GM23338 (cell line): ENCODE measurements around the gene GRHL3. TPM values are rescaled to one million over a fixed set of nuclear protein-coding genes. Genes with fewer than 3 reads are reported as not detected.

Source experiments
- ATAC-seq: fragments of 200-7000 bp; cut with Tn5 transposase; 3 replicates; pipeline ENCODE4 v1.9.1; 2020
- DNase-seq: peaks from one replicate; pipeline ENCODE4 v3.0.0-alpha.2; 2015; ENCODE audit warnings: low spot score
- H2AFZ ChIP-seq: fragments of 200-600 bp; sonication (generic); 2 replicates; pipeline ENCODE4 v1.8.0; 2016; ENCODE audit warnings: antibody characterized with exemption, mild to moderate bottlenecking, moderate library complexity
- H3F3A ChIP-seq: fragments of 200-600 bp; sonication (generic); replicated peaks from 2 replicates; pipeline ENCODE4 v1.8.0; 2017; ENCODE audit warnings: antibody characterized with exemption, mixed run types, low read depth
- H3K27ac ChIP-seq: fragments of 200-600 bp; sonication (generic); 2 replicates; pipeline ENCODE4 v1.6.1; 2016; ENCODE audit warnings: low read depth
- H3K27me3 ChIP-seq: fragments of 200-600 bp; sonication (generic); 2 replicates; pipeline ENCODE4 v1.8.0; 2016; ENCODE audit warnings: mild to moderate bottlenecking, mixed run types, moderate library complexity; ENCODE audit not compliant: insufficient read depth
- H3K36me3 ChIP-seq: fragments of 200-600 bp; sonication (generic); 2 replicates; pipeline ENCODE4 v1.8.0; 2016; ENCODE audit warnings: mild to moderate bottlenecking; ENCODE audit not compliant: insufficient read depth
- H3K4me1 ChIP-seq: fragments of 200-600 bp; sonication (generic); 2 replicates; pipeline ENCODE4 v1.8.0; 2016; ENCODE audit warnings: mild to moderate bottlenecking, moderate library complexity; ENCODE audit not compliant: insufficient read depth
- H3K4me2 ChIP-seq: fragments of 200-600 bp; sonication (generic); 2 replicates; pipeline ENCODE4 v1.7.1; 2017; ENCODE audit warnings: mixed run types
- H3K4me3 ChIP-seq: fragments of 200-600 bp; sonication (generic); 2 replicates; pipeline ENCODE4 v1.6.1; 2016; ENCODE audit warnings: mixed run types
- H3K79me2 ChIP-seq: fragments of 200-600 bp; sonication (generic); replicated peaks from 2 replicates; pipeline ENCODE4 v1.8.0; 2017; ENCODE audit warnings: mild to moderate bottlenecking; ENCODE audit not compliant: insufficient read depth
- H3K9me2 ChIP-seq: fragments of 200-600 bp; sonication (generic); 2 replicates; pipeline ENCODE4 v1.8.0; 2017; ENCODE audit not compliant: insufficient read depth
- H4K20me1 ChIP-seq: fragments of 200-600 bp; sonication (generic); replicated peaks from 2 replicates; pipeline ENCODE4 v1.8.0; 2017; ENCODE audit warnings: mild to moderate bottlenecking; ENCODE audit not compliant: insufficient read depth
- H3K27ac Mint-ChIP-seq: 2 replicates; pipeline ENCODE4 v1.8.0; 2020; ENCODE audit warnings: inconsistent platforms, mild to moderate bottlenecking, moderate library complexity, mixed read lengths
- H3K27me3 Mint-ChIP-seq: 3 replicates; pipeline ENCODE4 v1.8.0; 2022; ENCODE audit warnings: low read depth, mild to moderate bottlenecking, moderate library complexity, mixed read lengths, inconsistent platforms; ENCODE audit not compliant: insufficient read depth, poor library complexity
- H3K36me3 Mint-ChIP-seq: 3 replicates; pipeline ENCODE4 v1.8.0; 2021; ENCODE audit warnings: low read depth, mild to moderate bottlenecking, inconsistent platforms, moderate library complexity, mixed read lengths
- H3K4me1 Mint-ChIP-seq: 3 replicates; pipeline ENCODE4 v1.8.0; 2020; ENCODE audit warnings: mild to moderate bottlenecking, inconsistent platforms, mixed read lengths
- H3K4me3 Mint-ChIP-seq: 3 replicates; pipeline ENCODE4 v1.8.0; 2021; ENCODE audit warnings: moderate library complexity, mild to moderate bottlenecking, inconsistent platforms, mixed read lengths
- H3K9me3 Mint-ChIP-seq: 3 replicates; pipeline ENCODE4 v1.8.0; 2020; ENCODE audit warnings: moderate library complexity, mild to moderate bottlenecking, inconsistent platforms, mixed read lengths
- CTCF ChIP-seq, 2 experiments: fragments of 200-600 bp in 1 of 2; sonication (generic) in 1 of 2; conservative IDR thresholded peaks; 2 replicates each; pipeline versions ENCODE4 v1.5.1 to v1.6.1; 2016 to 2017; ENCODE audit warnings: antibody characterized with exemption in 2 of 2, low read depth in 2 of 2, mild to moderate bottlenecking in 2 of 2, moderate library complexity in 1 of 2
- EZH2phosphoT487 ChIP-seq: fragments of 200-600 bp; sonication (generic); IDR thresholded peaks from one replicate; pipeline ENCODE4 v1.8.1; 2018; ENCODE audit warnings: antibody characterized with exemption; ENCODE audit not compliant: unreplicated experiment
- ZNF331 ChIP-seq: fragments of 250-450 bp; sonication (Bioruptor Pico); IDR thresholded peaks from 2 replicates; pipeline ENCODE4 v1.5.0; 2020; ENCODE audit warnings: low read depth, mild to moderate bottlenecking, moderate library complexity
- ZNF462 ChIP-seq: fragments of 250-450 bp; sonication (Bioruptor Pico); IDR thresholded peaks from 2 replicates; pipeline ENCODE4 v1.5.0; 2020; ENCODE audit warnings: mild to moderate bottlenecking, moderate library complexity
- polyA plus RNA-seq: library from polyadenylated mRNA; unstranded; fragments of >200 nt; fragmentation: Nextera tagmentation; extraction: Ambion mirVana; gene quantifications from 2 replicates; pipeline ENCODE4 v1.2.1, GENCODE V29; 2016
- total RNA-seq: library from RNA; depleted of rRNA; stranded (reverse); fragments of >200 nt; shearing (Covaris generic); gene quantifications from 2 replicates; pipeline ENCODE4 v1.2.3, GENCODE V29; 2014
- TF ChIP-seq, protein P1 (sequence below): IDR thresholded peaks from 2 replicates; pipeline ENCODE4 v1.6.1; 2016; ENCODE audit warnings: antibody characterized with exemption

The GRHL3 gene
- total and polyA plus RNA-seq, 2 experiments from 2014 or later: 0.78 to 1.1 TPM

GRCh38 chr1:24282491-24282890 is 36.7 kb upstream of the GRHL3 start:
- no peak overlapping the region for H3K27ac Mint-ChIP-seq
- no peak for ATAC-seq
- H3K9me3 Mint-ChIP-seq: no peaks in the 10 kb centered on the region
- Histone ChIP-seq H3K79me2 (no peaks in the 10 kb centered on the region), H2AFZ (no peak overlapping the region), H3K4me1 (peaks cover 14% of the 10 kb centered on the region), H3F3A (peaks cover 2% of the 10 kb centered on the region; the same call in 1 of the 2 replicates), H3K9me2 (no peaks in the 10 kb centered on the region), H3K27me3 (no peaks in the 10 kb centered on the region), H3K27ac (no peak overlapping the region), H3K4me3 (no peak overlapping the region), H4K20me1 (no peaks in the 10 kb centered on the region), H3K36me3 (no peaks in the 10 kb centered on the region), H3K4me2 (no peak overlapping the region)
- peaks cover 1% of the 10 kb centered on the region for H3K27me3 Mint-ChIP-seq
- TF ChIP-seq ZNF462 (CRISPR knock-in tag) (no peak), CTCF (conservative IDR thresholded peaks at IDR 0.05; ENCODE audit: low read depth in 2 of 2) (no peak), EZH2phosphoT487 (no peak), ZNF331 (CRISPR knock-in tag) (no peak)
- TF ChIP-seq, protein P1, sequence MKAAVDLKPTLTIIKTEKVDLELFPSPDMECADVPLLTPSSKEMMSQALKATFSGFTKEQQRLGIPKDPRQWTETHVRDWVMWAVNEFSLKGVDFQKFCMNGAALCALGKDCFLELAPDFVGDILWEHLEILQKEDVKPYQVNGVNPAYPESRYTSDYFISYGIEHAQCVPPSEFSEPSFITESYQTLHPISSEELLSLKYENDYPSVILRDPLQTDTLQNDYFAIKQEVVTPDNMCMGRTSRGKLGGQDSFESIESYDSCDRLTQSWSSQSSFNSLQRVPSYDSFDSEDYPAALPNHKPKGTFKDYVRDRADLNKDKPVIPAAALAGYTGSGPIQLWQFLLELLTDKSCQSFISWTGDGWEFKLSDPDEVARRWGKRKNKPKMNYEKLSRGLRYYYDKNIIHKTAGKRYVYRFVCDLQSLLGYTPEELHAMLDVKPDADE: no peak
- DNase-seq: no peak
- H3K36me3 Mint-ChIP-seq: no peaks in the 10 kb centered on the region
- peaks cover 12% of the 10 kb centered on the region for H3K4me1 Mint-ChIP-seq
- no peak overlapping the region for H3K4me3 Mint-ChIP-seq
